ENCODE data around the gene MAP1S. TPM values are rescaled to one million over a fixed set of nuclear protein-coding genes. Genes with fewer than 3 reads are reported as not detected.

The MAP1S gene
- total and polyA plus RNA-seq, 2 of the 13 experiments (the other 11 are each of a cell fraction or from before 2014, with no cell fraction given), result 3.8 to 7.3 TPM

GRCh38 chr19:17711851-17712250 lies 7.4 kb upstream of the MAP1S start (continued):
- no peak for TF ChIP-seq PBX3 (CRISPR knock-in tag; IDR thresholded peaks at IDR 0.05; ENCODE audit: borderline replicate concordance)

GRCh38 chr19:17716309-17716929 lies 2.9 kb upstream of the MAP1S start:
- TF ChIP-seq E2F5 (CRISPR knock-in tag; conservative IDR thresholded peaks at IDR 0.05), result no peak
- TF ChIP-seq ZBTB20 (CRISPR knock-in tag; IDR thresholded peaks at IDR 0.05; ENCODE audit: borderline replicate concordance, low read depth), result no peak
- no peak for TF ChIP-seq HNRNPUL1 (IDR thresholded peaks at IDR 0.05; ENCODE audit: low read depth, low read length)
- TF ChIP-seq SMC3 (IDR thresholded peaks at IDR 0.05; ENCODE audit: low read length), result no peak
- no peak for TF ChIP-seq FIP1L1 (IDR thresholded peaks at IDR 0.05; ENCODE audit: borderline replicate concordance, insufficient read depth, low read depth, low read length)
- TF ChIP-seq FOXJ3 (CRISPR knock-in tag; IDR thresholded peaks at IDR 0.05; ENCODE audit: borderline replicate concordance), result no peak
- TF ChIP-seq IKZF4 (CRISPR knock-in tag; IDR thresholded peaks at IDR 0.05; ENCODE audit: borderline replicate concordance, low read depth, not compliant biosample characterization), result no peak
- TF ChIP-seq ZNF17 (CRISPR knock-in tag; IDR thresholded peaks at IDR 0.05), result no peak
- TF ChIP-seq ESRRA (CRISPR knock-in tag; IDR thresholded peaks at IDR 0.05; ENCODE audit: low read depth), result no peak
- no peak for TF ChIP-seq ZZZ3 (CRISPR knock-in tag; IDR thresholded peaks at IDR 0.05; ENCODE audit: borderline replicate concordance)
- no peak for TF ChIP-seq RFX3 (CRISPR knock-in tag; IDR thresholded peaks at IDR 0.05)
- no peak for TF ChIP-seq NFAT5 (CRISPR knock-in tag; IDR thresholded peaks at IDR 0.05)
- no peak for TF ChIP-seq HOXD1 (CRISPR knock-in tag; IDR thresholded peaks at IDR 0.05)
- DNase-seq (ENCODE audit: low spot score) (peak; percentile 9), FAIRE-seq (no peak), ATAC-seq (no peak)
- no peaks in the 10 kb centered on the region for H3K9me3 ChIP-seq (ENCODE audit: low read length)
- H2AFZ ChIP-seq (ENCODE audit: low read length), result no peak overlapping the region
- BruUV-seq (replicated peaks), result no TSS peak
- H3K4me3 ChIP-seq (replicated peaks in 1 of 3; ENCODE audit: insufficient read depth in 1 of 3, low read depth in 2 of 3, low read length in 3 of 3), result no peak overlapping the region
- H3K4me1 ChIP-seq (ENCODE audit: insufficient read depth, low read length), result peaks cover 42% of the 10 kb centered on the region
- H3K27ac ChIP-seq (ENCODE audit: extremely low read length, insufficient read depth, low read length), result no peak overlapping the region
- H4K20me1 ChIP-seq (ENCODE audit: insufficient read depth, low read length), result peaks cover 11% of the 10 kb centered on the region; the same call in 1 of the 2 replicates
- WGBS (ENCODE audit: low lambda C conversion rate), result 32% methylated on average over 4 of the region's 4 CpGs
- no peaks in the 10 kb centered on the region for H3K36me3 ChIP-seq (replicated peaks in 1 of 2; ENCODE audit: control insufficient read depth in 1 of 2, insufficient read depth in 2 of 2, low read length in 2 of 2)
- intact Hi-C loops (cut with micrococcal nuclease; ENCODE audit: unreplicated experiment) (no loop called here), in situ Hi-C loops (cut with HindIII; ENCODE audit: extremely low pct_ligation_motif_present, low pct_unique_long_range_greater_than_20kb) (no loop called here)
- H3K27me3 ChIP-seq (ENCODE audit: control insufficient read depth in 1 of 2, insufficient read depth in 2 of 2, low read length in 2 of 2), result no peaks in the 10 kb centered on the region; a peak in 1 of 5 replicates
- ChIA-PET POLR2A (no interaction called here), CTCF (ENCODE audit: low intra/inter-chr PET ratio, low total read pairs) (no interaction called here)
- H3K9ac ChIP-seq (ENCODE audit: insufficient read depth, low read depth, low read length), result no peak overlapping the region
- no peak overlapping the region for H3K4me2 ChIP-seq (ENCODE audit: low read depth, low read length)
- peaks cover 16% of the 10 kb centered on the region for H3K79me2 ChIP-seq (ENCODE audit: insufficient read depth, low read length)
